Measurements from ENCODE around the gene FBN1. TPM values are rescaled to one million over a fixed set of nuclear protein-coding genes. Genes with fewer than 3 reads are reported as not detected.

Gene FBN1
- total and polyA plus RNA-seq, 8 donors, result 1.5 to 35.2 (median 5.2) TPM

DNA sequence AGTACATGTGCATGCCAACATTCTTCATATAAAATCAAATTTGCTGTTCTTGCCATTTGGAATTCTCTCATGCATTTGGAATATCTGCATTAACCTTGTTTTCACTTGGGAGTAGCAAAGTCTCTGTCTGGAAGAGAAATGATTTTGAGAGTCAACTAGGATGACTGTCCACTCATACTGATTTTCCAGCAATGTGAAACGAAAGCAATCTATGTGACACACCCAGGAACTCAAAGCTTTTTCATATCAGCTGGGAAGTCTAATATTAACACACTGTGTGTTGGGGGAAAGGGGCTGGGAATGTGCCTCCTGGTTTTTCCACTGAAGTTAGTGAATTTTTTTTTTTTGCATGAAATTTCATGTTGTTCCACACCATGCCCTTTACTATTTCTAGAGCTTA, 189.4 kb downstream of the FBN1 start:
- WGBS, 2 donors, result 54 to 55% methylated on average over 1 of the region's 1 CpG
- Histone ChIP-seq H3K9me3 (no peaks in the 10 kb centered on the region), H3K4me1 (no peaks in the 10 kb centered on the region), H3K27me3 (no peaks in the 10 kb centered on the region), H3K36me3 (no peaks in the 10 kb centered on the region), H3K4me3 (no peak overlapping the region), H3K27ac (no peak overlapping the region)
- no peak for DNase-seq
- no peak for ATAC-seq
- intact Hi-C loops (cut with DNase I), result no loop called here
- FAIRE-seq, result no peak
- TF ChIP-seq, protein P1, sequence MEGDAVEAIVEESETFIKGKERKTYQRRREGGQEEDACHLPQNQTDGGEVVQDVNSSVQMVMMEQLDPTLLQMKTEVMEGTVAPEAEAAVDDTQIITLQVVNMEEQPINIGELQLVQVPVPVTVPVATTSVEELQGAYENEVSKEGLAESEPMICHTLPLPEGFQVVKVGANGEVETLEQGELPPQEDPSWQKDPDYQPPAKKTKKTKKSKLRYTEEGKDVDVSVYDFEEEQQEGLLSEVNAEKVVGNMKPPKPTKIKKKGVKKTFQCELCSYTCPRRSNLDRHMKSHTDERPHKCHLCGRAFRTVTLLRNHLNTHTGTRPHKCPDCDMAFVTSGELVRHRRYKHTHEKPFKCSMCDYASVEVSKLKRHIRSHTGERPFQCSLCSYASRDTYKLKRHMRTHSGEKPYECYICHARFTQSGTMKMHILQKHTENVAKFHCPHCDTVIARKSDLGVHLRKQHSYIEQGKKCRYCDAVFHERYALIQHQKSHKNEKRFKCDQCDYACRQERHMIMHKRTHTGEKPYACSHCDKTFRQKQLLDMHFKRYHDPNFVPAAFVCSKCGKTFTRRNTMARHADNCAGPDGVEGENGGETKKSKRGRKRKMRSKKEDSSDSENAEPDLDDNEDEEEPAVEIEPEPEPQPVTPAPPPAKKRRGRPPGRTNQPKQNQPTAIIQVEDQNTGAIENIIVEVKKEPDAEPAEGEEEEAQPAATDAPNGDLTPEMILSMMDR (IDR thresholded peaks at IDR 0.05), result no peak

GRCh38 chr15:48451736-48452135, 193.8 kb downstream of the FBN1 start:
- intact Hi-C loops (cut with DNase I), result no loop called here
- FAIRE-seq, result no peak

DNA sequence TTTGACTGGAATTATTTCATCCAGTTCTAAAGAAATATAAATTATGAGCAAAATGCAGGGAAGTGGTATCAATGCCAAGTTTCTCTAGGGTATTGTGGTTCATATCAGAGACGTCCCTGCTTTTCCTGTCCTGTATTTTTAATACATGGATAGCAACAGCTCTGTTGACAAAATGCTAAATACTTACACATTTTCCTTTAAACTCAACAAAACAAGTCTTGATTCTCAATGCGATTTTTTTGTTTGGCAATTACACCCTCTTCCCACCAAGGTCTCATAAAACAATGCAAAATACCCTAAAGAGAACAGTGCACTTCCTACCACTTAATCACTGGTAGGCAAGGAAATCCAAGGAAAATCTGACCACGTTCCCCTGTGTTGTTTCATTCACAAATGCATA, 194.3 kb downstream of the FBN1 start:
- 38 to 48% methylated on average over 3 of the region's 3 CpGs for WGBS, 2 donors
- H3K27ac ChIP-seq, result no peak overlapping the region
- no peak for FAIRE-seq

More at GRCh38 chr15:48451736-48452135, 193.8 kb downstream of the FBN1 start:
- no peak overlapping the region for H3K4me3 ChIP-seq
- ATAC-seq (no peak), DNase-seq (no peak)
- no peak overlapping the region for H3K27ac ChIP-seq
- no peaks in the 10 kb centered on the region for H3K9me3 ChIP-seq
- no peaks in the 10 kb centered on the region for H3K36me3 ChIP-seq
- no peaks in the 10 kb centered on the region for H3K4me1 ChIP-seq
- WGBS, 2 donors, result 56 to 60% methylated on average over 3 of the region's 3 CpGs
- no peaks in the 10 kb centered on the region for H3K27me3 ChIP-seq
- TF ChIP-seq, protein P1 (IDR thresholded peaks at IDR 0.05), result no peak

DNA sequence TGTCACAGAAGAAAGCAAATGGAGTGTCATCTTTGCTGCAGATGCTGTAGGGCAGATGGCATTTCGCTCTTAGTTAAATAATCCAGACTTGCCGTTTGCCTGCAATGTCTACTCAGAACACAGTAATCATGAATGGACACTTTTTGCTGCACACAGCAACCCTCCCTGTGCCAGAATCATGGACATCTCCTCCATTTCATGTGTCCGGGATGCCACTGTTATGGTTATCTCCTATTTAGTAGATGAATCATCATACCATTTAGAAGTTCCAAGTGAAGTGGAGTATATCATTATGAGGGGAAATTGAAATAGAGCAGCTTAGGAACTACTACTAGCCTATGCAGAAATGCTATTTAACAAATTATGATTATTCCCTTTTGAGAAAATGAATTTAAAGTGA, 195.8 kb downstream of the FBN1 start:
- 90 to 92% methylated on average over 3 of the region's 3 CpGs for WGBS, 2 donors
- ATAC-seq, result no peak
- no peak for FAIRE-seq
- no peaks in the 10 kb centered on the region for H3K9me3 ChIP-seq
- TF ChIP-seq, protein P1 (IDR thresholded peaks at IDR 0.05), result no peak
- no peak for DNase-seq
- H3K27me3 ChIP-seq, result no peaks in the 10 kb centered on the region
- no peaks in the 10 kb centered on the region for H3K36me3 ChIP-seq
- intact Hi-C loops (cut with DNase I), result no loop called here
- no peak overlapping the region for H3K27ac ChIP-seq
- no peak overlapping the region for H3K4me3 ChIP-seq
- no peaks in the 10 kb centered on the region for H3K4me1 ChIP-seq

More for the DNA sequence above, 194.3 kb downstream of the FBN1 start:
- Histone ChIP-seq H3K4me1 (no peaks in the 10 kb centered on the region), H3K27me3 (no peaks in the 10 kb centered on the region), H3K36me3 (no peaks in the 10 kb centered on the region), H3K4me3 (no peak overlapping the region), H3K9me3 (no peaks in the 10 kb centered on the region)
- no peak for DNase-seq
- TF ChIP-seq, protein P1 (IDR thresholded peaks at IDR 0.05), result no peak
- ATAC-seq, result no peak
- intact Hi-C loops (cut with DNase I), result no loop called here

GRCh38 chr15:48447657-48448056, 197.9 kb downstream of the FBN1 start:
- no peak overlapping the region for H3K27ac ChIP-seq
- no peak overlapping the region for H3K4me3 ChIP-seq
- no peak for FAIRE-seq
- TF ChIP-seq, protein P1 (IDR thresholded peaks at IDR 0.05), result no peak
- H3K4me1 ChIP-seq, result no peaks in the 10 kb centered on the region
- no peaks in the 10 kb centered on the region for H3K9me3 ChIP-seq
- no peaks in the 10 kb centered on the region for H3K27me3 ChIP-seq
- ATAC-seq, result no peak
- 77 to 86% methylated on average over 1 of the region's 1 CpG for WGBS, 2 donors
- intact Hi-C loops (cut with DNase I), result no loop called here
- no peak for DNase-seq
- H3K36me3 ChIP-seq, result no peaks in the 10 kb centered on the region

Data from pancreas (tissue), 10 donors.